Smooth muscle cell (in vitro differentiated cells): ENCODE measurements around the gene E2F7. TPM values are rescaled to one million over a fixed set of nuclear protein-coding genes. Genes with fewer than 3 reads are reported as not detected.

Experiments used
- DNase-seq: peaks from one replicate; lab custom pipeline; 2025; ENCODE audit not compliant: unreplicated experiment; lab: John Stamatoyannopoulos, UW
- H2AFZ ChIP-seq: fragments of 200-600 bp; sonication (generic); 2 replicates; pipeline ENCODE4 v1.6.0; 2016; ENCODE audit warnings: antibody characterized with exemption, low read depth, mild to moderate bottlenecking
- H3F3A ChIP-seq: fragments of 200-600 bp; sonication (generic); 2 replicates; pipeline ENCODE4 v1.6.0; 2017; ENCODE audit warnings: antibody characterized with exemption, low read depth
- H3K27ac ChIP-seq: fragments of 200-600 bp; sonication (generic); 2 replicates; pipeline ENCODE4 v1.5.1; 2016; ENCODE audit warnings: low read depth, mild to moderate bottlenecking
- H3K27me3 ChIP-seq: fragments of 200-600 bp; sonication (generic); 2 replicates; pipeline ENCODE4 v1.6.1; 2016; ENCODE audit warnings: low read depth, mild to moderate bottlenecking
- H3K36me3 ChIP-seq: fragments of 200-600 bp; sonication (generic); 2 replicates; pipeline ENCODE4 v1.5.1; 2016; ENCODE audit warnings: low read depth
- H3K4me1 ChIP-seq: fragments of 200-600 bp; sonication (generic); 2 replicates; pipeline ENCODE4 v1.5.1; 2016; ENCODE audit warnings: low read depth
- H3K4me2 ChIP-seq: fragments of 200-600 bp; sonication (generic); 2 replicates; pipeline ENCODE4 v1.6.0; 2016; ENCODE audit warnings: mild to moderate bottlenecking
- H3K4me3 ChIP-seq: fragments of 200-600 bp; sonication (generic); 2 replicates; pipeline ENCODE4 v1.5.1; 2016; ENCODE audit warnings: mild to moderate bottlenecking
- H3K79me2 ChIP-seq: fragments of 200-600 bp; sonication (generic); 2 replicates; pipeline ENCODE4 v1.6.0; 2016; ENCODE audit warnings: low read depth, mild to moderate bottlenecking
- H3K9ac ChIP-seq: fragments of 200-600 bp; sonication (generic); 2 replicates; pipeline ENCODE4 v1.6.0; 2016; ENCODE audit warnings: low read depth
- H3K9me3 ChIP-seq: fragments of 200-600 bp; sonication (generic); replicated peaks from 2 replicates; pipeline ENCODE4 v1.5.1; 2016; ENCODE audit warnings: low read depth
- H4K20me1 ChIP-seq: fragments of 200-600 bp; sonication (generic); 2 replicates; pipeline ENCODE4 v1.6.0; 2016; ENCODE audit warnings: low read depth
- CTCF ChIP-seq: fragments of 200-600 bp; sonication (generic); IDR thresholded peaks from 2 replicates; pipeline ENCODE4 v1.5.1; 2017; ENCODE audit warnings: borderline replicate concordance, mild to moderate bottlenecking, antibody characterized with exemption; ENCODE audit not compliant: insufficient read depth, poor library complexity, severe bottlenecking
- WGBS: methylation state at CpG from one replicate; pipeline ENCODE4 v1.1.7; 2016; ENCODE audit warnings: low lambda C conversion rate; 5-methylcytosine and 5-hydroxymethylcytosine counted together
- polyA plus RNA-seq: library from polyadenylated mRNA; unstranded; fragments of >200 nt; fragmentation: Nextera tagmentation; extraction: Ambion mirVana; gene quantifications from 2 replicates; pipeline ENCODE4 v1.2.1, GENCODE V29; 2016
- total RNA-seq: library from RNA; depleted of rRNA; stranded (reverse); fragments of >200 nt; gene quantifications from 2 replicates; pipeline ENCODE4 v1.2.3, GENCODE V29; 2014

E2F7 gene
- total and polyA plus RNA-seq, 2 experiments from 2014 or later: 5.1 to 16.0 TPM

DNA sequence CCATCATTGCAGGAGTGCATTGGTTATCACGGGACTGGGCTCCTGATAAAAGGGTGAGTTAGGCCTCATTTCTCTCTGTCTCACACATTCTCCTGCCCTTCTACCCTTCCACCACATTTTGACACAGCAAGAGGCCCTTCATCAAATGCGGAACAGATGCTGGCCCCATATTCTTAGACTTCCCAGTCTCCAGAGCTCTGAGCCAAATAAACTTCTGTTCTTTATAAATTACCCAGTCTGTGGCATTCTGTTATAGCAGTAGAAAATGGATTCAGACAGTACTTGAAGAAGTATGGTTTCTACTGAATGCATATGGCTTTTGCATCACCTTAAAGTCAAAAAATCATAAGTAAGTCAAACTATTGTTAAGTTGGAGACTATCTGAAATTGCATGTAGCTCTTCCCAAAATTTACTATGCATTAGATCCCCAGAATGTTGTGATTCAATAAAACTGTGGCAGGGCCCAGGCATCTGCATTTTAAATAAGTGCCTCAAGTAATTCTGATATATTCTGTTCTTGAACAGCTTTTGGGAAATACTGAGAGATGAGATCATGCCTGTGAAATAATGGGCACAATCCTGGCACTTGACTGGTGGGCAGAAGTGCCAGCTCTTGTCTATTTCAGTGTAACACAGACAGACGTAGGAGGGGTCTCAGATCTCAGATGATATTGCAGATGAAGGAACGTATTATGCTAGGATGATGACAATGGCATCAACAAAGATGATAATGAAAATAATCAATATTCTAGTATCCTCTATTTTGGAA, 68.2 kb downstream of the E2F7 start:
- TF ChIP-seq CTCF: no peak
- Histone ChIP-seq H3K4me1 (no peaks in the 10 kb centered on the region), H3K79me2 (no peaks in the 10 kb centered on the region)

GRCh38 chr12:76990716-76991115, 74.7 kb downstream of the E2F7 start:
- Histone ChIP-seq H3K36me3 (no peaks in the 10 kb centered on the region), H3K9ac (no peak overlapping the region), H3K4me2 (no peak overlapping the region), H2AFZ (no peak overlapping the region), H3K9me3 (no peaks in the 10 kb centered on the region), H3K27ac (no peak overlapping the region), H3K4me3 (no peak overlapping the region), H4K20me1 (no peaks in the 10 kb centered on the region), H3K4me1 (no peaks in the 10 kb centered on the region), H3K27me3 (no peaks in the 10 kb centered on the region), H3F3A (no peaks in the 10 kb centered on the region), H3K79me2 (no peaks in the 10 kb centered on the region)
- no peak for DNase-seq
- TF ChIP-seq CTCF: no peak
- 56% methylated on average over 1 of the region's 1 CpG for WGBS

More for the DNA sequence above, 68.2 kb downstream of the E2F7 start:
- H3K9me3 ChIP-seq: no peaks in the 10 kb centered on the region
- no peak overlapping the region for H3K27ac ChIP-seq
- no peaks in the 10 kb centered on the region for H3F3A ChIP-seq
- no peak overlapping the region for H3K4me3 ChIP-seq
- no peaks in the 10 kb centered on the region for H3K27me3 ChIP-seq
- WGBS: 91% methylated on average over 4 of the region's 4 CpGs
- no peaks in the 10 kb centered on the region for H3K36me3 ChIP-seq
- no peak for DNase-seq
- no peak overlapping the region for H2AFZ ChIP-seq
- H3K9ac ChIP-seq: no peak overlapping the region
- no peaks in the 10 kb centered on the region for H4K20me1 ChIP-seq
- H3K4me2 ChIP-seq: no peak overlapping the region

DNA sequence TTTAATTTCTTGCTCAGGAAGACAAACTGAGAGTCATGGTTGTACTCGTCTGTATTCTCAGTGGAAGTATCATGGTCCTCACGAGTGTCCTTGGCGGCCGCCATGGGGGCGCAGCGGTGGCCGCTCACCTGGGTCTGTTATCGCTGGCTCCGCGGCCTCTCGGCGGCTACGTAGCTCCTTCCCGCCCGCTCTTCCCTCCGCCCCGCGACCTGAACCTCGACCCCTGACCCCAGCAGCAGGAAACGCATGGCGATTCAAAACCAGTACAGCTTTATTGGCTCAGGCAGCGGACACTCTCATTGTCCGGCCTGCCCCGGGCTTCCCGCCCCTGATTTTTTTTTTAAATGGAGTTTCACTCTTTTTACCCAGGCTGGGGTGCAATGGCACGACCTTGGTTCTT, 80.8 kb downstream of the E2F7 start:
- Histone ChIP-seq H3K27me3 (no peaks in the 10 kb centered on the region), H3K9ac (no peak overlapping the region), H3K9me3 (peaks cover 10% of the 10 kb centered on the region), H2AFZ (no peak overlapping the region), H3K4me2 (no peak overlapping the region), H3K4me3 (no peak overlapping the region), H3K4me1 (no peaks in the 10 kb centered on the region), H4K20me1 (no peaks in the 10 kb centered on the region), H3F3A (no peaks in the 10 kb centered on the region), H3K79me2 (no peaks in the 10 kb centered on the region), H3K36me3 (peaks cover 7% of the 10 kb centered on the region), H3K27ac (no peak overlapping the region)
- TF ChIP-seq CTCF: no peak
- no peak for DNase-seq
- 98% methylated on average over 26 of the region's 26 CpGs for WGBS

DNA sequence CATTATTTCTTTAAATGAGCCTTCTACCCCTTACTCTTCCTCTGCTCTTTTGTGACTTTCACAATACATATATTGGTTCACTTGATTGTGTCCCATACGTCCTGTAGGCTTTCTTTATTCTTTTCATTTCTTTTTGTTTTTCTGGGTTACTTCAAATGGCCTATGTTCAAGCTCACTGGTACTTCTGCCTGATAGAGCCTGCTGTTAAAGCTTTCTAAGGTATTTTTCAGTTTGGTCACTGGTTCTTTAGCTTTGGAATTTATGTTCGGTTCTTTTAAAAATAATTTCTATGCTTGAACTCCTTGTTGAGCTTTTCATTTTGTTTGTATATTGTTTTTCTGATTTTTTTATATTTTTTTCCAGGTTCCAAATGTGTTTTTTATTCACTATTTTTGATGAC, 81.9 kb downstream of the E2F7 start:
- peaks cover 7% of the 10 kb centered on the region for H3K36me3 ChIP-seq
- H3K27ac ChIP-seq: no peak overlapping the region
- no peak overlapping the region for H3K4me2 ChIP-seq
- no peak for TF ChIP-seq CTCF
- H3K4me3 ChIP-seq: no peak overlapping the region
- 92% methylated on average over 2 of the region's 2 CpGs for WGBS
- H3F3A ChIP-seq: no peaks in the 10 kb centered on the region
- H3K79me2 ChIP-seq: no peaks in the 10 kb centered on the region
- peaks cover 10% of the 10 kb centered on the region for H3K9me3 ChIP-seq
- H4K20me1 ChIP-seq: no peaks in the 10 kb centered on the region
- no peak for DNase-seq
- no peak overlapping the region for H2AFZ ChIP-seq
- no peak overlapping the region for H3K9ac ChIP-seq
- H3K27me3 ChIP-seq: no peaks in the 10 kb centered on the region
- H3K4me1 ChIP-seq: no peaks in the 10 kb centered on the region
